Gastrocnemius medialis (tissue), 4 donors: ENCODE data around the gene ZNF804B. TPM values are rescaled to one million over a fixed set of nuclear protein-coding genes. Genes with fewer than 3 reads are reported as not detected.

ENCODE experiments used
- ATAC-seq, 2 donors: fragments of 150-250 bp; one replicate each; pipeline ENCODE4 v1.9.1; 2016
- DNase-seq, 2 donors: peaks; one replicate each; pipeline ENCODE4 v3.0.0-alpha.2; 2019
- H3K27ac ChIP-seq, 4 donors: fragments of 200-600 bp; sonication (generic); 1 replicate in 1 of 4; 2 replicates in 3 of 4; pipeline ENCODE4 v1.5.1; 2016 to 2018; ENCODE audit warnings: mild to moderate bottlenecking in 2 of 4, moderate library complexity in 1 of 4
- H3K27me3 ChIP-seq, 3 donors: fragments of 200-600 bp; sonication (generic) in 2 of 3; 1 replicate in 1 of 3; 2 replicates in 2 of 3; pipeline versions ENCODE4 v1.5.1 to v1.6.0; 2016 to 2019; ENCODE audit warnings: mild to moderate bottlenecking in 1 of 3, moderate library complexity in 1 of 3
- H3K36me3 ChIP-seq, 2 donors: fragments of 200-600 bp; sonication (generic) in 1 of 2; one replicate each; pipeline ENCODE4 v1.5.1; 2017 to 2018
- H3K4me1 ChIP-seq, 2 donors: fragments of 200-600 bp; sonication (generic) in 1 of 2; one replicate each; pipeline ENCODE4 v1.5.1; 2016 to 2017; ENCODE audit warnings: mild to moderate bottlenecking in 2 of 2
- H3K4me3 ChIP-seq, 4 donors: fragments of 200-600 bp; sonication (generic) in 3 of 4; 1 replicate in 1 of 4; 2 replicates in 3 of 4; pipeline ENCODE4 v1.5.1; 2016 to 2019; ENCODE audit warnings: mild to moderate bottlenecking in 2 of 4
- H3K9me3 ChIP-seq, 3 donors: fragments of 200-600 bp; sonication (generic) in 2 of 3; 1 replicate in 1 of 3; 2 replicates in 2 of 3; pipeline ENCODE4 v1.5.1; 2016 to 2019
- CTCF ChIP-seq, 5 experiments: fragments of 450-650 bp in 3 of 5; fragments of 200-600 bp in 2 of 5; sonication (generic) in 2 of 5; IDR thresholded peaks in 4 of 5; conservative IDR thresholded peaks in 1 of 5; 1 replicate in 4 of 5; 2 replicates in 1 of 5; pipeline ENCODE4 v1.5.1; 2016 to 2019; ENCODE audit warnings: antibody characterized with exemption in 5 of 5, mild to moderate bottlenecking in 3 of 5, moderate library complexity in 3 of 5
- POLR2A ChIP-seq, 2 donors: fragments of 450-650 bp; IDR thresholded peaks; one replicate each; pipeline ENCODE4 v1.6.1; 2017; ENCODE audit warnings: antibody characterized with exemption in 2 of 2, mild to moderate bottlenecking in 2 of 2, moderate library complexity in 2 of 2
- in situ Hi-C, 4 donors: fragments of 200-750 bp; cut with MboI; loops; one replicate each; pipeline versions ENCODE4 v1.15.0 to v1.8.0; 2017; ENCODE audit warnings: low sequenced_read_pairs in 4 of 4
- intact Hi-C: fragments of 100-400 bp; cut with DNase I; formaldehyde crosslinking; loops from one replicate; pipeline ENCODE4 v1.15.1; 2023; ENCODE audit warnings: low total_unique reads
- total RNA-seq, 4 donors: library from RNA; depleted of rRNA; stranded (reverse); fragments of >200 nt; gene quantifications; one replicate each; pipeline versions ENCODE4 v1.1.0 to v1.2.3, GENCODE V29; 2016

Gene ZNF804B
- total RNA-seq, 4 donors from 2014 or later, result not detected

- DNase-seq (no peak), ATAC-seq (no peak)
- no peaks in the 10 kb centered on the region for H3K9me3 ChIP-seq
- no peak overlapping the region for H3K4me3 ChIP-seq
- intact Hi-C loops, result no loop called here
- no peak for TF ChIP-seq CTCF (IDR thresholded peaks at IDR 0.05 in 4 of 5, conservative IDR thresholded peaks at IDR 0.05 in 1 of 5)
- TF ChIP-seq POLR2A (IDR thresholded peaks at IDR 0.05), result no peak
- in situ Hi-C loops, result no loop called here
- no peaks in the 10 kb centered on the region for H3K36me3 ChIP-seq
- no peaks in the 10 kb centered on the region for H3K27me3 ChIP-seq
- H3K27ac ChIP-seq, result no peak overlapping the region
- H3K4me1 ChIP-seq, result no peaks in the 10 kb centered on the region
Measured at GRCh38 chr7:89133357-89133756, 373.9 kb downstream of the ZNF804B start.

GRCh38 chr7:89133819-89134218 lies 374.3 kb downstream of the ZNF804B start:
- Histone ChIP-seq H3K9me3 (no peaks in the 10 kb centered on the region), H3K4me3 (no peak overlapping the region), H3K4me1 (no peaks in the 10 kb centered on the region), H3K27me3 (no peaks in the 10 kb centered on the region), H3K36me3 (no peaks in the 10 kb centered on the region), H3K27ac (no peak overlapping the region)
- ATAC-seq (no peak), DNase-seq (no peak)
- in situ Hi-C loops (no loop called here), intact Hi-C loops (no loop called here)
- no peak for TF ChIP-seq CTCF (IDR thresholded peaks at IDR 0.05 in 4 of 5, conservative IDR thresholded peaks at IDR 0.05 in 1 of 5)
- TF ChIP-seq POLR2A (IDR thresholded peaks at IDR 0.05), result no peak

- in situ Hi-C loops (no loop called here), intact Hi-C loops (no loop called here)
- no peaks in the 10 kb centered on the region for H3K36me3 ChIP-seq
- DNase-seq (no peak), ATAC-seq (no peak)
- no peak for TF ChIP-seq CTCF (IDR thresholded peaks at IDR 0.05 in 4 of 5, conservative IDR thresholded peaks at IDR 0.05 in 1 of 5)
- TF ChIP-seq POLR2A (IDR thresholded peaks at IDR 0.05), result no peak
- H3K9me3 ChIP-seq, result no peaks in the 10 kb centered on the region
- H3K4me1 ChIP-seq, result no peaks in the 10 kb centered on the region
- no peaks in the 10 kb centered on the region for H3K27me3 ChIP-seq
- H3K4me3 ChIP-seq, result no peak overlapping the region
- no peak overlapping the region for H3K27ac ChIP-seq
Measured at GRCh38 chr7:89145801-89146200, 386.3 kb downstream of the ZNF804B start.

GRCh38 chr7:89160107-89160506 lies 400.6 kb downstream of the ZNF804B start:
- ATAC-seq (no peak), DNase-seq (no peak)
- no peaks in the 10 kb centered on the region for H3K4me1 ChIP-seq
- no peaks in the 10 kb centered on the region for H3K27me3 ChIP-seq
- intact Hi-C loops, result no loop called here
- H3K4me3 ChIP-seq, result no peak overlapping the region
- no peak for TF ChIP-seq POLR2A (IDR thresholded peaks at IDR 0.05)
- TF ChIP-seq CTCF (IDR thresholded peaks at IDR 0.05 in 4 of 5, conservative IDR thresholded peaks at IDR 0.05 in 1 of 5), result no peak
- no peaks in the 10 kb centered on the region for H3K9me3 ChIP-seq
- H3K27ac ChIP-seq, result no peak overlapping the region
- H3K36me3 ChIP-seq, result no peaks in the 10 kb centered on the region
- in situ Hi-C loops, result no loop called here

GRCh38 chr7:89165421-89165820 lies 405.9 kb downstream of the ZNF804B start:
- H3K27me3 ChIP-seq, result no peaks in the 10 kb centered on the region
- no peak overlapping the region for H3K4me3 ChIP-seq
- intact Hi-C loops, result no loop called here
- H3K27ac ChIP-seq, result no peak overlapping the region
- DNase-seq (no peak), ATAC-seq (no peak)
- TF ChIP-seq POLR2A (IDR thresholded peaks at IDR 0.05) (no peak), CTCF (IDR thresholded peaks at IDR 0.05 in 4 of 5, conservative IDR thresholded peaks at IDR 0.05 in 1 of 5) (no peak)
- no peaks in the 10 kb centered on the region for H3K4me1 ChIP-seq
- H3K9me3 ChIP-seq, result no peaks in the 10 kb centered on the region
- H3K36me3 ChIP-seq, result no peaks in the 10 kb centered on the region
- in situ Hi-C loops, result no loop called here
